ENCODE results near the gene RAPSN.

RAPSN gene

DNA sequence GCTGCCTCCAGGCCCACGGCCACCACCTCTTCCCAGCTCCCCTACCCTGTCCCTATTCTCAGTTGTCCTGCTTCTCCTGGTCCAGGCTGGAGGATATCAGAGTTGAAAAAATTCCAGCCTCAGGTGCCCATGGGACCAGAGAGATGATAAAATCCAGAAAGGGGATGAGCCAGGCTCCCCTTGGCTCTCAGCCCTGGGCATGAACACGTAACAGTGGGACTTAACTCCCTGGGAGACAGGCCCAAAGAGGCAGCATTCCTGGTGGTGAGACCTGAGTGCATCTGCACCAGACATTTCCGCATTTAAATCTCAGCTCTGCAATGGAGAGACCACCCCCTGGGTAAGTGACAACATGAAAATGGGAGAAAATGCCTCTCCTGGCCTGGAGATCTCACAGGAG lies 50.9 kb downstream of the RAPSN start:
- peaks cover 35% of the 10 kb centered on the region for H3F3A ChIP-seq (ENCODE audit: control insufficient read depth, insufficient read depth)
- H3K9me2 ChIP-seq (replicated peaks; ENCODE audit: control insufficient read depth, low read length) = no peaks in the 10 kb centered on the region
- no peaks in the 10 kb centered on the region for H3K36me3 ChIP-seq (ENCODE audit: control insufficient read depth, low read length)
- H3K27me3 ChIP-seq (ENCODE audit: control insufficient read depth, low read length) = no peaks in the 10 kb centered on the region
- H3K9me3 ChIP-seq (ENCODE audit: control insufficient read depth, insufficient read depth, low read length) = no peaks in the 10 kb centered on the region
- no peaks in the 10 kb centered on the region for H3K79me2 ChIP-seq (ENCODE audit: control insufficient read depth, low read length)
- no peak overlapping the region for H3K27ac ChIP-seq (ENCODE audit: low read depth, low read length)
- TF ChIP-seq CTCF (IDR thresholded peaks at IDR 0.05; ENCODE audit: low read depth, low read length, poor library complexity, severe bottlenecking) (no peak), EZH2phosphoT487 (IDR thresholded peaks at IDR 0.05; ENCODE audit: borderline replicate concordance, low read length) (no peak)
- H3K4me3 ChIP-seq (ENCODE audit: low read length) = no peak overlapping the region
- H3K4me2 ChIP-seq (ENCODE audit: low read length) = no peak overlapping the region
- H4K20me1 ChIP-seq (ENCODE audit: control insufficient read depth, insufficient read depth, low read depth, low read length) = no peaks in the 10 kb centered on the region
- peaks cover 85% of the 10 kb centered on the region for H3K4me1 ChIP-seq (ENCODE audit: control insufficient read depth, low read length)

DNA sequence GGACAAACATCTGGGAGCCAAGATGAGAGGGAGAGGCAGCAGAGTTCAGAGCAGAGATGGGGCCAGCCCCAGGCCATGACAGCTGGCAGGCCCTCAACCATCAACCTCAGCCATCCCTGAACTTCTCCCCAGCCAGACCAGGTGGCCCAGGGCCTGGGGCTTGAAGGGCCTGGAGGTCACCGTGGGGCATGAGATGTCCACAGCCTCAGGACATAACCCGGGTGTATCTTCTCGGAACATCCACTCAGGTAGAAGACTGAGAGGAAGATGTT lies 53.0 kb downstream of the RAPSN start:
- H3K4me2 ChIP-seq (ENCODE audit: low read length) = peak overlapping the region; percentile 90

GRCh38 chr11:47395223-47396048 lies 53.5 kb downstream of the RAPSN start:
- Histone ChIP-seq H3F3A (ENCODE audit: control insufficient read depth, insufficient read depth) (peaks cover 16% of the 10 kb centered on the region), H3K4me3 (ENCODE audit: low read length) (peak overlapping the region; percentile 72), H3K27me3 (ENCODE audit: control insufficient read depth, low read length) (no peaks in the 10 kb centered on the region), H3K36me3 (ENCODE audit: control insufficient read depth, low read length) (no peaks in the 10 kb centered on the region), H3K79me2 (ENCODE audit: control insufficient read depth, low read length) (no peaks in the 10 kb centered on the region), H3K4me2 (ENCODE audit: low read length) (peak overlapping the region; percentile 90), H3K4me1 (ENCODE audit: control insufficient read depth, low read length) (peaks cover 86% of the 10 kb centered on the region), H3K27ac (ENCODE audit: low read depth, low read length) (peak overlapping the region; percentile 83), H3K9me2 (replicated peaks; ENCODE audit: control insufficient read depth, low read length) (no peaks in the 10 kb centered on the region), H4K20me1 (ENCODE audit: control insufficient read depth, insufficient read depth, low read depth, low read length) (no peaks in the 10 kb centered on the region), H3K9me3 (ENCODE audit: control insufficient read depth, insufficient read depth, low read length) (no peaks in the 10 kb centered on the region)
- TF ChIP-seq EZH2phosphoT487 (IDR thresholded peaks at IDR 0.05; ENCODE audit: borderline replicate concordance, low read length) = no peak
- TF ChIP-seq CTCF (IDR thresholded peaks at IDR 0.05; ENCODE audit: low read depth, low read length, poor library complexity, severe bottlenecking) = no peak

More for the DNA sequence above, 53.0 kb downstream of the RAPSN start:
- H3K79me2 ChIP-seq (ENCODE audit: control insufficient read depth, low read length) = no peaks in the 10 kb centered on the region
- no peaks in the 10 kb centered on the region for H3K9me2 ChIP-seq (replicated peaks; ENCODE audit: control insufficient read depth, low read length)
- no peaks in the 10 kb centered on the region for H3K36me3 ChIP-seq (ENCODE audit: control insufficient read depth, low read length)
- H3K4me1 ChIP-seq (ENCODE audit: control insufficient read depth, low read length) = peaks cover 87% of the 10 kb centered on the region
- H3F3A ChIP-seq (ENCODE audit: control insufficient read depth, insufficient read depth) = peaks cover 20% of the 10 kb centered on the region
- H3K9me3 ChIP-seq (ENCODE audit: control insufficient read depth, insufficient read depth, low read length) = no peaks in the 10 kb centered on the region
- no peaks in the 10 kb centered on the region for H4K20me1 ChIP-seq (ENCODE audit: control insufficient read depth, insufficient read depth, low read depth, low read length)
- H3K27ac ChIP-seq (ENCODE audit: low read depth, low read length) = peak overlapping the region; percentile 83
- TF ChIP-seq EZH2phosphoT487 (IDR thresholded peaks at IDR 0.05; ENCODE audit: borderline replicate concordance, low read length) (no peak), CTCF (IDR thresholded peaks at IDR 0.05; ENCODE audit: low read depth, low read length, poor library complexity, severe bottlenecking) (no peak)
- peak overlapping the region; percentile 72 for H3K4me3 ChIP-seq (ENCODE audit: low read length)
- no peaks in the 10 kb centered on the region for H3K27me3 ChIP-seq (ENCODE audit: control insufficient read depth, low read length)
